ENCODE results near the gene EZR. TPM values are rescaled to one million over a fixed set of nuclear protein-coding genes. Genes with fewer than 3 reads are reported as not detected.

Gene EZR
- total RNA-seq, 4 donors from 2014 or later = 201 to 515 (median 470) TPM

- Histone ChIP-seq H3K27ac (no peak overlapping the region), H3K9me3 (no peaks in the 10 kb centered on the region), H3K27me3 (no peaks in the 10 kb centered on the region), H3K4me3 (no peak overlapping the region), H3K36me3 (no peaks in the 10 kb centered on the region), H3K4me1 (peaks cover 0 to 7% (median 0%) of the 10 kb centered on the region in 4 donors)
- no peak for DNase-seq
- no peak for TF ChIP-seq CTCF (IDR thresholded peaks at IDR 0.05)
- TF ChIP-seq POLR2A (IDR thresholded peaks at IDR 0.05) = no peak
These were observed 76.0 kb downstream of the EZR start for GRCh38 chr6:158743033-158743651.

- TF ChIP-seq CTCF (IDR thresholded peaks at IDR 0.05) = no peak
- Histone ChIP-seq H3K27ac (no peak overlapping the region), H3K27me3 (no peaks in the 10 kb centered on the region), H3K4me3 (no peak overlapping the region), H3K9me3 (no peaks in the 10 kb centered on the region), H3K4me1 (peaks cover 0 to 14% (median 0%) of the 10 kb centered on the region in 4 donors), H3K36me3 (no peaks in the 10 kb centered on the region)
- no peak for DNase-seq
These were observed 79.5 kb downstream of the EZR start for GRCh38 chr6:158739673-158740072.

GRCh38 chr6:158737710-158738615 lies 81.2 kb downstream of the EZR start:
- H3K27me3 ChIP-seq = no peaks in the 10 kb centered on the region
- peak overlapping the region in 3 of 4 donors; percentile 50 to 79 (median 65) for H3K27ac ChIP-seq
- no peak for TF ChIP-seq CTCF (IDR thresholded peaks at IDR 0.05)
- peak in 1 of 2 donors; percentile 25 for TF ChIP-seq POLR2A (IDR thresholded peaks at IDR 0.05)
- H3K4me1 ChIP-seq = peaks cover 0 to 14% (median 0%) of the 10 kb centered on the region in 4 donors
- peaks cover 0 to 5% (median 0%) of the 10 kb centered on the region in 4 donors for H3K9me3 ChIP-seq
- H3K36me3 ChIP-seq = no peaks in the 10 kb centered on the region
- peak in 2 of 3 donors; percentile 83 to 86 for DNase-seq
- H3K4me3 ChIP-seq = no peak overlapping the region

DNA sequence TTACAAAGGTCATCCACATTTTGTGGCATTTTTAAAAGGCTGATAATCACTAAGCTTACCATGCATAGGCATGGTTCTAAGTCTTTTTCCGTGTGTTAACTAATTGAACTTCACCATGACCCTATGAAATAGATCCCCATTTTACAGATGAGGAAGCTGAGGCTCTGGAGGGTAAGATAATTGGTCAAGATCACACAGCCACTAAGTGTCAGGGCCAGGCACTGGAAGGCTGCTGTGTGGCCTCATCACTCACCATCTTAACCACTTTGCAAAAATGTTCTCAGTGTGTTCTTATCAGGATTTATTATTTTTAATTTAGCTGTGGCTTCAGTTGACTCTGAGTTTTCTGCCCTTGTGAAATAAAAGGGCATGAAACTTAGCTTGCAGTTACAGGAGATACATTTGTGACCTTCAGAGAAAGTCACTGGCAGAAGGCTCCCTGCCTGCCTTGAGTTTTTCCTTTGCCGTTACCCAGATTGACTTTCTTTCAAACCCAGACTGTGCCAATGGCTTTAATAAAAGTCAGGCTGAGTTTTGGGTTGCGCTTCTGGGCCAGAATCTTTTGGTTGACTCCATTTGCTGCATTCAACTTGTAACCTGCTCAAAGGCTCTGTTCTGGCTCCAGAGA lies 82.0 kb downstream of the EZR start:
- Histone ChIP-seq H3K36me3 (no peaks in the 10 kb centered on the region), H3K4me3 (no peak overlapping the region), H3K27me3 (no peaks in the 10 kb centered on the region), H3K4me1 (peaks cover 0 to 14% (median 0%) of the 10 kb centered on the region in 4 donors), H3K27ac (peak overlapping the region in 3 of 4 donors; percentile 23 to 79 (median 65)), H3K9me3 (peaks cover 0 to 5% (median 0%) of the 10 kb centered on the region in 4 donors)
- TF ChIP-seq CTCF (IDR thresholded peaks at IDR 0.05) = no peak
- TF ChIP-seq POLR2A (IDR thresholded peaks at IDR 0.05) = no peak
- DNase-seq = no peak

GRCh38 chr6:158735009-158735408 lies 84.2 kb downstream of the EZR start:
- DNase-seq = no peak
- H3K4me3 ChIP-seq = no peak overlapping the region
- H3K4me1 ChIP-seq = peaks cover 0 to 14% (median 0%) of the 10 kb centered on the region in 4 donors
- H3K27me3 ChIP-seq = no peaks in the 10 kb centered on the region
- peaks cover 0 to 6% (median 0%) of the 10 kb centered on the region in 3 donors for H3K36me3 ChIP-seq
- no peak overlapping the region for H3K27ac ChIP-seq
- H3K9me3 ChIP-seq = peaks cover 0 to 5% (median 0%) of the 10 kb centered on the region in 4 donors
- no peak for TF ChIP-seq CTCF (IDR thresholded peaks at IDR 0.05)
- no peak for TF ChIP-seq POLR2A (IDR thresholded peaks at IDR 0.05)

Measured in Peyer's patch (tissue), 4 donors.